Measurements from ENCODE around the gene CFAP61.

DNA sequence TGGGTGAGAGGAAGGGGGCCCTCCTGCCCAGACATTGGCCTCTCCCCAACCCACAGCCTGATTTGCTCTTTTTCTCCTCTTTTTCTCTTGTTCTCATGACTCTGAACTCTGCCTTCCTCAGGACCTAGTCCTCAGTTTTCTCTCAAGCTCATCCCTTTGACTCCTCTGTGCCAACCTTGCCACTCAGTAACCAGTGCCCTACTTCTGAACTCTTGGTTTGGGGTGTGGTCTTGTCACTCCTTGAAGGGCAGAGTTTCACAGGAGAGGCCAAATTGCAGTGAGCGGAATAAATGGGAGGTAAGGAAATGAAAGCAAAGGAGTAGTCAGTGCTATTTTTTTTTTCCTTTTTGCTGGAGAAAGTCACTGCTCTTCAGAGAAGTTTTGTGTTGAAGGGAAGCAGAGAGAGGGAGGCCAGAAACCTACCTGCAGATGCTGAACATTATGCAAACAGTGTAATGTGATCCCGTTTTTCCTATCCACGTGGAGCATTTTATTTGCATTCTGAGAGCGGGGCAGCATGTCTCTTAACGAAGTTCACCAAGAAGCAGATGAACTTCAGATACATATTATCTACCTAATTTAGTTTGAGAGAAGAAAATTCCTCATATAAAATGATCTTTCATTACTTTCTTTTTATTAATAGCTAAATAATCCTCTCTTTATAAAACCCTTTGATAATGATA lies 26.9 kb downstream of the CFAP61 start:
- TF ChIP-seq, protein P1, sequence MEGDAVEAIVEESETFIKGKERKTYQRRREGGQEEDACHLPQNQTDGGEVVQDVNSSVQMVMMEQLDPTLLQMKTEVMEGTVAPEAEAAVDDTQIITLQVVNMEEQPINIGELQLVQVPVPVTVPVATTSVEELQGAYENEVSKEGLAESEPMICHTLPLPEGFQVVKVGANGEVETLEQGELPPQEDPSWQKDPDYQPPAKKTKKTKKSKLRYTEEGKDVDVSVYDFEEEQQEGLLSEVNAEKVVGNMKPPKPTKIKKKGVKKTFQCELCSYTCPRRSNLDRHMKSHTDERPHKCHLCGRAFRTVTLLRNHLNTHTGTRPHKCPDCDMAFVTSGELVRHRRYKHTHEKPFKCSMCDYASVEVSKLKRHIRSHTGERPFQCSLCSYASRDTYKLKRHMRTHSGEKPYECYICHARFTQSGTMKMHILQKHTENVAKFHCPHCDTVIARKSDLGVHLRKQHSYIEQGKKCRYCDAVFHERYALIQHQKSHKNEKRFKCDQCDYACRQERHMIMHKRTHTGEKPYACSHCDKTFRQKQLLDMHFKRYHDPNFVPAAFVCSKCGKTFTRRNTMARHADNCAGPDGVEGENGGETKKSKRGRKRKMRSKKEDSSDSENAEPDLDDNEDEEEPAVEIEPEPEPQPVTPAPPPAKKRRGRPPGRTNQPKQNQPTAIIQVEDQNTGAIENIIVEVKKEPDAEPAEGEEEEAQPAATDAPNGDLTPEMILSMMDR (conservative IDR thresholded peaks at IDR 0.05) = no peak
- no peak for TF ChIP-seq ZFX (IDR thresholded peaks at IDR 0.05)

Measured in C4-2B (cell line).